Endothelial cell of umbilical vein (primary cell): ENCODE measurements around the gene WHRN. TPM values are rescaled to one million over a fixed set of nuclear protein-coding genes. Genes with fewer than 3 reads are reported as not detected.

Experiments used
- BruUV-seq: library from RNA; stranded (reverse); fragments of 400-500 nt; replicated peaks from 2 replicates; lab custom pipeline; 2021; lab: Mats Ljungman, UMichigan
- CTCF ChIA-PET: fragments of 300-600, 350-600 bp; sonication (Branson Sonifier 250); formaldehyde crosslinking; loops from one replicate; lab custom pipeline; 2021; ENCODE audit warnings: antibody characterized with exemption, inconsistent platforms; lab: Charles Lee
- POLR2A ChIA-PET: fragments of 300-600, 350-600 bp; sonication (Branson Sonifier 250); formaldehyde crosslinking; loops from one replicate; lab custom pipeline; 2021; ENCODE audit warnings: antibody characterized with exemption, inconsistent platforms; lab: Charles Lee
- DNase-seq: peaks from one replicate; pipeline ENCODE4 v3.0.0-alpha.2; 2011; ENCODE audit warnings: low read depth, low spot score
- FAIRE-seq: peaks from 2 replicates; lab custom pipeline; 2011; peaks lifted over from hg19 to GRCh38; lab: Jason Lieb, UNC
- H2AFZ ChIP-seq: 2 replicates; pipeline ENCODE4 v1.6.0; 2012; ENCODE audit warnings: low read depth, low read length, control low read depth, inconsistent platforms
- H3K27ac ChIP-seq: 2 replicates; pipeline ENCODE4 v1.5.1; 2011; ENCODE audit warnings: low read depth, mild to moderate bottlenecking, control low read depth, low read length, moderate library complexity; ENCODE audit not compliant: insufficient read depth
- H3K27me3 ChIP-seq, 2 experiments: 2 replicates each; pipeline versions ENCODE4 v1.6.0 to v1.6.1; 2011; ENCODE audit warnings: low read length in 2 of 2, mixed read lengths in 1 of 2; ENCODE audit not compliant: control insufficient read depth in 2 of 2, insufficient read depth in 2 of 2
- H3K36me3 ChIP-seq, 2 experiments: 2 replicates in 1 of 2; 3 replicates in 1 of 2; pipeline ENCODE4 v1.5.1; 2011; ENCODE audit warnings: low read length in 2 of 2, mild to moderate bottlenecking in 1 of 2, moderate library complexity in 1 of 2; ENCODE audit not compliant: control insufficient read depth in 2 of 2, insufficient read depth in 2 of 2; ENCODE audit errors: extremely low read depth in 1 of 2
- H3K4me1 ChIP-seq: 3 replicates; pipeline ENCODE4 v1.5.1; 2011; ENCODE audit warnings: mild to moderate bottlenecking, low read length; ENCODE audit not compliant: control insufficient read depth, insufficient read depth; ENCODE audit errors: extremely low read depth
- H3K4me2 ChIP-seq: 2 replicates; pipeline ENCODE4 v1.6.1; 2011; ENCODE audit warnings: low read length, control low read depth, mixed read lengths; ENCODE audit not compliant: insufficient read depth
- H3K4me3 ChIP-seq, 3 experiments: fragments of 200-600 bp in 1 of 3; sonication (generic), shearing (Covaris generic) in 1 of 3; replicated peaks in 1 of 3; 2 replicates each; pipeline ENCODE4 v1.5.1; 2011 to 2016; ENCODE audit warnings: control low read depth in 3 of 3, low read length in 3 of 3, mild to moderate bottlenecking in 2 of 3, inconsistent platforms in 1 of 3, low read depth in 1 of 3, moderate library complexity in 1 of 3; ENCODE audit not compliant: insufficient read depth in 1 of 3
- H3K79me2 ChIP-seq: 2 replicates; pipeline ENCODE4 v1.6.0; 2012; ENCODE audit warnings: low read length, inconsistent platforms; ENCODE audit not compliant: control insufficient read depth, insufficient read depth
- H3K9ac ChIP-seq: replicated peaks from 2 replicates; pipeline ENCODE3; 2011; ENCODE audit warnings: low read length, control low read depth; ENCODE audit not compliant: insufficient read depth; ENCODE audit errors: extremely low read depth
- H3K9me1 ChIP-seq: replicated peaks from 3 replicates; pipeline ENCODE4 v1.6.0; 2011; ENCODE audit warnings: mild to moderate bottlenecking, low read length; ENCODE audit not compliant: control insufficient read depth, insufficient read depth; ENCODE audit errors: extremely low read depth
- H3K9me3 ChIP-seq: replicated peaks from 2 replicates; pipeline ENCODE4 v1.5.1; 2012; ENCODE audit warnings: low read length, inconsistent platforms; ENCODE audit not compliant: control insufficient read depth, insufficient read depth
- H4K20me1 ChIP-seq: replicated peaks from 2 replicates; pipeline ENCODE3; 2011; ENCODE audit warnings: mild to moderate bottlenecking, low read length; ENCODE audit not compliant: control insufficient read depth, insufficient read depth; ENCODE audit errors: extremely low read depth
- CTCF ChIP-seq, 2 donors: IDR thresholded peaks; 1 replicate in 1 of 2; 2 replicates in 1 of 2; pipeline ENCODE4 v1.5.1; 2011; ENCODE audit warnings: low read length in 2 of 2, mild to moderate bottlenecking in 2 of 2, moderate library complexity in 2 of 2, control low read depth in 1 of 2, inconsistent platforms in 1 of 2, low read depth in 1 of 2; ENCODE audit not compliant: insufficient read depth in 1 of 2; ENCODE audit errors: extremely low read depth in 1 of 2
- EZH2 ChIP-seq: IDR thresholded peaks from 2 replicates; pipeline ENCODE4 v1.6.1; 2012; ENCODE audit warnings: borderline replicate concordance, low read depth, mild to moderate bottlenecking, moderate library complexity, low read length, inconsistent platforms; ENCODE audit not compliant: severe bottlenecking
- FOS ChIP-seq: IDR thresholded peaks from 2 replicates; pipeline ENCODE4 v1.6.1; 2011; ENCODE audit warnings: mild to moderate bottlenecking, low read length, moderate library complexity, borderline replicate concordance; ENCODE audit not compliant: insufficient read depth
- GATA2 ChIP-seq: IDR thresholded peaks from 2 replicates; pipeline ENCODE4 v1.7.0; 2011; ENCODE audit warnings: low read depth, mild to moderate bottlenecking, moderate library complexity, mixed read lengths, low read length; ENCODE audit not compliant: insufficient read length, insufficient read depth
- JUN ChIP-seq: IDR thresholded peaks from 2 replicates; pipeline ENCODE4 v1.6.1; 2011; ENCODE audit warnings: borderline replicate concordance, low read depth; ENCODE audit not compliant: insufficient read length, insufficient read depth
- MAX ChIP-seq: IDR thresholded peaks from 2 replicates; pipeline ENCODE4 v1.6.1; 2011; ENCODE audit not compliant: insufficient read depth, insufficient read length
- POLR2A ChIP-seq: IDR thresholded peaks from 2 replicates; pipeline ENCODE4 v1.6.1; 2012; ENCODE audit warnings: low read depth, mild to moderate bottlenecking, control low read depth, low read length
- POLR2AphosphoS5 ChIP-seq: IDR thresholded peaks from 2 replicates; pipeline ENCODE4 v1.6.1; 2012; ENCODE audit warnings: low read depth, mild to moderate bottlenecking, control low read depth, low read length, moderate library complexity; ENCODE audit not compliant: insufficient read depth
- dilution Hi-C: fragments of 300-500 bp; cut with MboI; formaldehyde crosslinking; loops from one replicate; pipeline ENCODE4 v1.15.0; 2019; ENCODE audit warnings: low sequenced_read_pairs; ENCODE audit not compliant: extremely low pct_ligation_motif_present
- intact Hi-C: fragments of 100-400 bp; cut with micrococcal nuclease; formaldehyde crosslinking; loops from one replicate; pipeline ENCODE4 v1.10.0; 2022
- polyA plus RNA-seq, 4 experiments: library from polyadenylated mRNA; depleted of rRNA in 3 of 4; stranded (reverse) in 3 of 4; unstranded in 1 of 4; fragments of >200 nt; gene quantifications; 2 replicates each; pipeline versions ENCODE4 v1.2.1 to v1.2.3, GENCODE V29; 2011 to 2012; ENCODE audit warnings: missing spikeins in 1 of 4
- total RNA-seq: library from RNA; stranded (reverse); gene quantifications from 2 replicates; pipeline ENCODE4 v1.2.3, GENCODE V29; 2021

Gene WHRN
- total and polyA plus RNA-seq, 2 donors (not counting 3 experiments of a cell fraction or from before 2014, with no cell fraction given), result 0.35 to 0.69 TPM

DNA sequence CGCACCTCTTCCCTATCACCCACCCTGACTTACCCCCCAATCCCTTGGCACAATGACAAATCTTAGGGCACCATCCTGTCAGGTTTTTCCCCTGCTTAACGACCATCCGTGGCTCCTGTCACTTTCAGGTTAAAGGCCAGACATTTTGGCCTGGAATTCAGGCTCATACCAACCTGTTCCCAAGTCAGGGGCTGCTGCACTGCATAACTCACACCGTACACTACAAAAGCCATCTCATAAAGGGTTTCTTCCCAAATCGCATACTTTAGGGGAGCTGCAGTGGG, 110.0 kb downstream of the WHRN start:
- FAIRE-seq (no peak), DNase-seq (no peak)
- Histone ChIP-seq H3K9me3 (no peaks in the 10 kb centered on the region), H3K27me3 (no peaks in the 10 kb centered on the region), H3K4me2 (no peak overlapping the region), H2AFZ (no peak overlapping the region), H3K9ac (no peak overlapping the region), H3K4me1 (no peaks in the 10 kb centered on the region), H3K4me3 (no peak overlapping the region), H3K9me1 (no peaks in the 10 kb centered on the region), H3K36me3 (no peaks in the 10 kb centered on the region), H4K20me1 (no peaks in the 10 kb centered on the region), H3K27ac (no peak overlapping the region), H3K79me2 (no peaks in the 10 kb centered on the region)
- TF ChIP-seq JUN, result no peak
- TF ChIP-seq CTCF (IDR thresholded peaks at IDR 0.05; ENCODE audit: extremely low read depth in 1 of 2, insufficient read depth in 1 of 2, low read depth in 1 of 2, low read length in 2 of 2), result no peak
- TF ChIP-seq MAX, result no peak
- TF ChIP-seq EZH2, result no peak
- no peak for TF ChIP-seq POLR2A
- TF ChIP-seq FOS, result no peak
- no peak for TF ChIP-seq GATA2
- TF ChIP-seq POLR2AphosphoS5, result no peak
- BruUV-seq, result no TSS peak
- POLR2A ChIA-PET, result no interaction called here
- intact Hi-C loops, result no loop called here
- dilution Hi-C loops, result no loop called here
- CTCF ChIA-PET, result interaction anchor here (1.0 to 1.9 kb wide), 4 partner anchors 8 to 287 kb away, joined by 3 to 9 read pairs (median 4); partner anchors contain the start of gene TEX48
